Activated naive CD4-positive, alpha-beta T cell treated with anti-CD3 and anti-CD28 coated beads for 36 hours (primary cell): Measurements from ENCODE around the gene C17orf58. TPM values are rescaled to one million over a fixed set of nuclear protein-coding genes. Genes with fewer than 3 reads are reported as not detected.

Source experiments
- CTCF ChIA-PET: fragments of 350-600 bp; sonication (Branson Sonifier 250); formaldehyde crosslinking; loops from one replicate; lab custom pipeline; 2021; ENCODE audit warnings: antibody characterized with exemption; lab: Charles Lee
- DNase-seq: peaks from one replicate; pipeline ENCODE4 v3.0.0-alpha.2; 2020
- H3K27ac Mint-ChIP-seq: one replicate; pipeline ENCODE4 v1.8.0; 2021; ENCODE audit warnings: mild to moderate bottlenecking, mixed read lengths
- H3K27me3 Mint-ChIP-seq: one replicate; pipeline ENCODE4 v1.8.0; 2021; ENCODE audit warnings: low read depth, mixed read lengths
- H3K36me3 Mint-ChIP-seq: one replicate; pipeline ENCODE4 v1.8.0; 2021; ENCODE audit warnings: low read depth, mixed read lengths
- H3K4me1 Mint-ChIP-seq: one replicate; pipeline ENCODE4 v1.8.0; 2021; ENCODE audit warnings: low read depth, mixed read lengths
- H3K4me3 Mint-ChIP-seq: one replicate; pipeline ENCODE4 v1.8.0; 2021; ENCODE audit warnings: mild to moderate bottlenecking, moderate library complexity, mixed read lengths
- H3K9me3 Mint-ChIP-seq: one replicate; pipeline ENCODE4 v1.8.0; 2021; ENCODE audit warnings: mixed read lengths
- intact Hi-C: fragments of 100-400 bp; cut with micrococcal nuclease; formaldehyde crosslinking; loops from one replicate; pipeline ENCODE4 v1.15.1; 2023
- total RNA-seq, 2 experiments: library from RNA; stranded (reverse); gene quantifications; one replicate each; pipeline ENCODE4 v1.2.3, GENCODE V29; 2021

C17orf58 gene
- total RNA-seq, 2 experiments from 2014 or later, result 9.4 to 9.7 TPM

DNA sequence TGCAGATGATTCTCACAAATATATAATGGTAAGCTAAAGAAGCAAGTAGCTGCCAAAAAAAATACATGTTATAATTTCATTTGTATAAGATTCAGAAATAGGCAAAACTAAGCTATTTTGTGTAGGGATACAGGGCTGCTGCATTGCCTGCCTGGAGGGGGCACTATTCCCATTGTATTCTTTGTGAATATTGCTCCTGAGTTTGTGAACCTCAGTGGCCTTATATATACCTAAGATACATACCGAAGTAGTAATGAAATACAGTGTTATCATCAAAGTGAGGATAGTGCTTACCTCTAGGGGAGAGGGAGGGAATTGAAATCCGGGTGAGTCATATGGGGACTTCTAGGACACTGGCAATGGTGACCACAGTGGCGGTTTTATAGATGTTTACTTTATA is 53.5 kb downstream of the C17orf58 start:
- H3K36me3 Mint-ChIP-seq, result peaks cover 20% of the 10 kb centered on the region
- H3K27ac Mint-ChIP-seq, result no peak overlapping the region

More for the DNA sequence above, 53.5 kb downstream of the C17orf58 start:
- no peaks in the 10 kb centered on the region for H3K4me1 Mint-ChIP-seq
- intact Hi-C loops, result no loop called here
- no peaks in the 10 kb centered on the region for H3K9me3 Mint-ChIP-seq
- no peak for DNase-seq
- CTCF ChIA-PET, result interaction anchor here (0.9 to 1.4 kb wide), 2 partner anchors 21 to 143 kb away, joined by 3 to 4 read pairs; no protein-coding TSS in a partner anchor
- no peak overlapping the region for H3K4me3 Mint-ChIP-seq
- H3K27me3 Mint-ChIP-seq, result no peaks in the 10 kb centered on the region

Other genes with a start within 250 kb of the C17orf58 start
- 10 to 100 TPM; 58.1 to 61.9 TPM for gene BPTF, start 171.0 kb downstream of the C17orf58 start, total RNA-seq
- gene KPNA2, start 39.3 kb upstream of the C17orf58 start, total RNA-seq, result 100 to 1,000 TPM; 186 to 203 TPM